Medulla oblongata (tissue), 1 donor: ENCODE data around the gene FOXN4.
A peak's percentile ranks its signal among the peaks of the same experiment; 100 is the strongest.

Source experiments
- DNase-seq: peaks from one replicate; pipeline ENCODE4 v3.0.0-alpha.2; 2015; ENCODE audit errors: extremely low spot score

Gene FOXN4

GRCh38 chr12:109307051-109307450 is 2.0 kb downstream of the FOXN4 start:
- no peak for DNase-seq

- DNase-seq = no peak
Observed at GRCh38 chr12:109305547-109305946, 3.5 kb downstream of the FOXN4 start.

- DNase-seq = no peak
Observed at GRCh38 chr12:109304485-109304884, 4.6 kb downstream of the FOXN4 start.

- no peak for DNase-seq
Observed at GRCh38 chr12:109302770-109303169, 6.3 kb downstream of the FOXN4 start.

GRCh38 chr12:109302358-109302757 is 6.7 kb downstream of the FOXN4 start:
- DNase-seq = no peak

GRCh38 chr12:109301643-109302168 is 7.4 kb downstream of the FOXN4 start:
- DNase-seq = no peak

GRCh38 chr12:109299849-109300248 is 9.2 kb downstream of the FOXN4 start:
- no peak for DNase-seq

- DNase-seq = no peak
Observed at GRCh38 chr12:109296431-109296830, 12.7 kb downstream of the FOXN4 start.

- no peak for DNase-seq
Observed at GRCh38 chr12:109295764-109296425, 13.2 kb downstream of the FOXN4 start.

GRCh38 chr12:109294286-109294796 is 14.7 kb downstream of the FOXN4 start:
- DNase-seq = no peak

- no peak for DNase-seq
Observed at GRCh38 chr12:109293106-109293505, 16.0 kb downstream of the FOXN4 start.

- no peak for DNase-seq
Observed at GRCh38 chr12:109292342-109292711, 16.8 kb downstream of the FOXN4 start.

- DNase-seq = peak; percentile 89
Observed at GRCh38 chr12:109291521-109292341, 17.4 kb downstream of the FOXN4 start.

- DNase-seq = peak; percentile 2
Observed at GRCh38 chr12:109291117-109291516, 18.0 kb downstream of the FOXN4 start.

- no peak for DNase-seq
Observed at GRCh38 chr12:109290061-109290460, 19.0 kb downstream of the FOXN4 start.

- DNase-seq = no peak
Observed at GRCh38 chr12:109289551-109289950, 19.5 kb downstream of the FOXN4 start.

- no peak for DNase-seq
Observed at GRCh38 chr12:109289004-109289403, 20.1 kb downstream of the FOXN4 start.

GRCh38 chr12:109288571-109288970 is 20.5 kb downstream of the FOXN4 start:
- no peak for DNase-seq

- DNase-seq = no peak
Observed at GRCh38 chr12:109287811-109288469, 21.1 kb downstream of the FOXN4 start.

- no peak for DNase-seq
Observed at GRCh38 chr12:109287181-109287580, 21.9 kb downstream of the FOXN4 start.

GRCh38 chr12:109286652-109287051 is 22.4 kb downstream of the FOXN4 start:
- DNase-seq = no peak

GRCh38 chr12:109286252-109286651 is 22.8 kb downstream of the FOXN4 start:
- DNase-seq = no peak
